GM19240 (cell line): ENCODE measurements around the gene KLHDC2.
"Not testable (repeated sequence)": the region's sequence is repeated elsewhere in the genome, so short reads cannot be mapped to it uniquely, and the experiment has no call there.

Experiments used
- DNase-seq: peaks from one replicate; pipeline ENCODE4 v3.0.0; 2011; ENCODE audit warnings: low spot score; ENCODE audit not compliant: insufficient read length

The KLHDC2 gene, protein sequence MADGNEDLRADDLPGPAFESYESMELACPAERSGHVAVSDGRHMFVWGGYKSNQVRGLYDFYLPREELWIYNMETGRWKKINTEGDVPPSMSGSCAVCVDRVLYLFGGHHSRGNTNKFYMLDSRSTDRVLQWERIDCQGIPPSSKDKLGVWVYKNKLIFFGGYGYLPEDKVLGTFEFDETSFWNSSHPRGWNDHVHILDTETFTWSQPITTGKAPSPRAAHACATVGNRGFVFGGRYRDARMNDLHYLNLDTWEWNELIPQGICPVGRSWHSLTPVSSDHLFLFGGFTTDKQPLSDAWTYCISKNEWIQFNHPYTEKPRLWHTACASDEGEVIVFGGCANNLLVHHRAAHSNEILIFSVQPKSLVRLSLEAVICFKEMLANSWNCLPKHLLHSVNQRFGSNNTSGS

GRCh38 chr14:49767571-49768300, at the start of gene KLHDC2:
TSS of gene KLHDC2 (plus strand) at chr14:49768153. CDS start at chr14:49768469, 316 bp downstream.
- DNase-seq: peak; percentile 54

DNA sequence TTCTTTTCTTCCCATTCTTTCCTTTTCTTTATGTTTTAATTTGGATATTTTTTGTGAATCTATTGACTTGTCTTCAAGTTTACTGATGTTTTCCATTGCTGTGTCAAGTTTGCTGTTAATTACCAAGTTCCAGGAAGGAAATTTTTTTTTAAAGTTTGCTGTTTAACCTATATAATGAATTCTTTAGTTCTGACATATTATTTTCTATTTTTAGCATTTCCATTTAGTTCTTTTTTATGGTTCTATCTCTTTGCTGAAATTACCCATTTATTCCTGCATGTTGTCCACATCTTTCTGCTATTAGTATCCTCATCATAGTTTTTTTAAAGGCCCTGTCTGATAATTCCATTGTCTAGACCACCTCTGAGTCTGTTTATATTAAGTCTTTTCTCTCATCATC, 47.2 kb upstream of the KLHDC2 start:
- DNase-seq: no peak

DNA sequence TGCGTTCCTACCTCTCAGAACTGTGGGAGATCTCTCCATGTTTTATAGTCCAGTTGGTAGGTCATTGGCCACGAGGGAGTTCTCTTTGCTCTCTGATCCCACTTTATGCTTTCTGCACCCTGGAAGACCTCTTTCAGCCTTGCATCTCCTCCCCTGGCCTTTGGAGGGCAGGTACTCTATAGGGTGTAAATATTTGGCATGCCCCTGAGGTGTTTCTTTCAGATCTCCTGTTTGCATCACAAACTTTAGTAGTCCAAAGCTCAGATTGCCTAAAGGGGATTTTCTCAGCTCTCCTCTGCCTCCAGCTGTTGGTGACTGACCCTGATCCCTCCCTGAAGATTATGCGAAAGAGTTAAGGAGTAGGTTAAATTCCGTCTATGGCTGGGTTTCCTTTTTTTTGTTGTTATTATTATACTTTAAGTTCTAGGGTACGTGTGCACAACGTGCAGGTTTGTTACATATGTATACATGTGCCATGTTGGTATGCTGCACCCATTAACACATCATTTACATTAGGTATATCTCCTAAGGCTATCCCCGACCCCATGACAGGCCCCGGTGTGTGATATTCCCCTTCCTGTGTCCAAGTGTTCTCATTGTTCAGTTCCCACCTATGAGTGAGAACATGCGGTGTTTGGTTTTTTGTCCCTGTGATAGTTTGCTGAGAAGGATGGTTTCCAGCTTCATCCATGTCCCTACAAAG, 46.1 kb upstream of the KLHDC2 start:
- not testable (repeated sequence) for DNase-seq

DNA sequence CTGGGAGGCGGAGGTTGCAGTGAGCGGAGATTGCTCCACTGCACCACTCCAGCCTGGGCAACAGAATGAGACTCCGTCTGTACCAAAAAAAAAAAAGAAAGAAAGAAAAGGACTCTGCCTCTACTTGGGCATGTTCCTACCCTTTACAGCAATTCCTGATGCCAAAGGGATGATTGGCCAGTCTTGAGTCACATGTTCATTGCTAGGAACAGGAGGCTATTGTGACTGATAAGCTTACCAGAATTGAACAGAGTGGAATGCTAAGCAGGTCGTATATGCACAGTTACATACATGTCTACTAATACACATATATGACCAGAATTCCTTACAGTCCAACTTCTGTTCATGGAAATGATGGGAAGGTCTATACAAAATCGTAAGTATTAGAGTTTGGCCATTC, 40.8 kb upstream of the KLHDC2 start:
- DNase-seq: no peak

DNA sequence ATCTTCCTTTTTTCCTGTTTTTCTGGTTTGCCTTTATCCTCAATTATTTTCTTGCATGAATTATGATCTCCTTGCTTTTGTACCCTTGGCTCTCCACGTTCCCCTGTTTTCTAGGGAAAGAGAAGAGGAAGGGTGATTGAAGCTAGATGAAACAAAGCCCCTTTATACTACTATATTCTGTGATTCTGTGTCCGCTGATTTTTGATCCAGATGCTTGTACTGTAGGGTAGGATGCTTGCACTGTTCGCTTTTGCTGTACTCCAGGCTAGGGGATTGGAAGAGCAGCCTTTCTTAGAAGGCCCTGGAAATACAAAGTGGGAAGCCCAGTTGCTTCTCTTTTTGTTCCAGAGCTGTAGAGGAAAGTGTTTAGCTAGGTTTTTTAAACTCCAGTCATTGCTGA, 35.1 kb upstream of the KLHDC2 start:
- no peak for DNase-seq

DNA sequence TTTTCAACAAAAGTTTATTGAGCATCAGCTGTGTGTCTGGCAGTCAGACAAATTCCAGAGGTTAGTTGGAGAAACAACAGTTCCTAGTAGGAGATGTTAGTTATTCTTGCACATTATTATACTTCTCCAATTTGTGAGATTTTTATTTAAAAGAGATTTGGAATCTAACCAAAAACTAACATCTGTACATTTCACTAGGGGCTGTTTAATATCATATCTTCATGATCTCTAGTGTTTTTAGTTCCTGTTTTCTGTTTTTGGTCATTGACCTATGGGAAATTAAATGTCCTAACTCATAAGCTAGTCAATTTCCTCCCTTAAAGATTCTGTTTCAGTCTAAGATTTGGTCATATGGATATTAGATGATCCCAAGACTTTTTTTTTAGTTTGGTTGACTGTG, 34.1 kb upstream of the KLHDC2 start:
- no peak for DNase-seq

DNA sequence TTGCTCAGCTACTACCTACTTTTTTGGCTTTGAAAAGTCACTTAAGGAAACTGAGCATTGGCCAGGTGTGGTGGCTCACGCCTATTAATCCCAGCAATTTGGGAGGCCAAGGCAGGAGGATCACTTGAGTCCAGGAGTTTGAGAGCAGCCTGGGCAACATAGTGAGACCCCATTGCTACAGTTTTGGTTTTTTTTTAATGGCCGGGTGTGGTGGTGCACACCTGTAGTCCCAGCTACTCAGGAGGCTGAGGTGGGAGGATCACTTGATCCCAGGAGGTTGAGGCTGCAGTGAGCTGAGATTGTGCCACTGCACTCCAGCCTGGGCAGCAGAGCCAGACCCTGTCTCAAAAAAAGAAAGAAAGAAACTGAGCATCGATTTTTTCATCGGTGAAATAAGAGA, 32.3 kb upstream of the KLHDC2 start:
- DNase-seq: not testable (repeated sequence)

DNA sequence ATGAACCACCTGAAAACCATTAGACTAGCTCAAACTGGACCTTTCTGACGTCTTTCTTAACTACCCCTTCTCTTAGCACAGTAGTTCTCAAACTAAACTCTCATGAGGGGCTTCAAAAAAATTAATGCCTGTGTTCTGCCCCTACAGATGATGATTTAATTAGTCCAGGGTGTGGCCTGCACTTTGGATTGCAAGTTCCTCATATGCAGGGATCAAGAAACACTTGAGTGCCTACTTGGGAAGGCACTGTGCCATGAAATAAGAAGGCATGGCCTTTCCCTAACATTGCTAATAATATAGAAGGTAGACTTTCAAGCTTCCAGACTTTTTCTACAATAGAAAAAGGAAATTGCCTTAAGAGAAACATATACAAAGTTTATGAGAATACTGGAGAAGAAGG, 22.8 kb upstream of the KLHDC2 start:
- no peak for DNase-seq

GRCh38 chr14:49746476-49746875, 21.5 kb upstream of the KLHDC2 start:
- not testable (repeated sequence) for DNase-seq

GRCh38 chr14:49754570-49755097, 13.3 kb upstream of the KLHDC2 start:
- DNase-seq: no peak

DNA sequence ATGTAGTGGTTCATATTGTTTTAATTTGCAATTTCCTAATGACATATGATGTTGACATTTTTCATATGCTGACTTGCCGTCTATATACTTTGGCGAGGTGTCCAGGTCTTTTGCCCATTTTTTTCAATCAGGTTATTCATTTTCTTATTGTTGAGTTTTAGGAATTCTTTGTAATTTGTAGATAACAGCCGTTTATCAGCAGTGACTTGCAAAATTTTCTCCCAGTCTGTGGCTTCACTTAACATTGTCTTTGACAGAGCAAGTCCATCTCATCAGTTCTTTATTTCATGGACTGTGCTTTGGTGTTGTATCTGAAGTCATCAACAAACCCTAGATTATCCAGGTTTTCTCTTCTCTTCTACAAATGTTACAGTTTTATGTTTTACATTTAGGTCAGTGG, 12.6 kb upstream of the KLHDC2 start:
- DNase-seq: no peak

GRCh38 chr14:49761839-49762551, 6.0 kb upstream of the KLHDC2 start:
- DNase-seq: no peak

GRCh38 chr14:49766839-49767238, 1.1 kb upstream of the KLHDC2 start:
- DNase-seq: no peak

DNA sequence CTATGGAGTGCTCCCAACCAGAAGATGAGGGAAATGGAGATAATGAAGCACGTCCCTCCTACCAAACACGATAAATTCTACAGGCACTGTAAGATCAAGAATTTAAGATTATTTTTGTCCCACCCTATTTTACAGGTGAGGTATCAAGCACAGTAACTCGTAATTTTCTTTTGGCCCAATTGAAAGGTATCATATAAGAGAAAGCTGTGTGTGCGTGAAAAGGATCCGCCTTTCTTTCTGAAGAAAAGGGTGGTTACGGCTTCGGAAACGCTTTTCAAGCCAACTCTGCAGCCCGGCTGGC, 733 bp upstream of the KLHDC2 start:
- DNase-seq: no peak

GRCh38 chr14:49768301-49769121, 558 bp downstream of the KLHDC2 start:
- DNase-seq: peak; percentile 6

DNA sequence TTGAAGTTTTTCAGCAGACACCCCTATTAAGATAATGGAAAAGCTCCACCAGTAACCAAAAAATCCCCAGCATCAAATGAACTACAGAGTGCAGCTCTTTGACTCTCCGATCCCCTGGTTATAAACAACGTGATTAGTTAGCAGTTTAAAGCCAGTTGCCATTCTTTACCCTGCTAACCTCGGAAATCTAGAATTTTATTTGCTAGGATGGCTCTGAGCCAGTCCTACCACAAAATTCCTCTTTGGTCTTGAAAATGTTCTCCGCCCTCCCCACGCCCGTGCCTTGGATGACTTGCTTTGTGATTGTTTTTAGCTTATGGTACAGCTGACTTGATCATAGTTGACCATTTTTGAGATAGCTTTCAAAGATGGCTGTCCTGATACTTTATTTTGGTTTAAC, 1.2 kb downstream of the KLHDC2 start:
- DNase-seq: no peak

DNA sequence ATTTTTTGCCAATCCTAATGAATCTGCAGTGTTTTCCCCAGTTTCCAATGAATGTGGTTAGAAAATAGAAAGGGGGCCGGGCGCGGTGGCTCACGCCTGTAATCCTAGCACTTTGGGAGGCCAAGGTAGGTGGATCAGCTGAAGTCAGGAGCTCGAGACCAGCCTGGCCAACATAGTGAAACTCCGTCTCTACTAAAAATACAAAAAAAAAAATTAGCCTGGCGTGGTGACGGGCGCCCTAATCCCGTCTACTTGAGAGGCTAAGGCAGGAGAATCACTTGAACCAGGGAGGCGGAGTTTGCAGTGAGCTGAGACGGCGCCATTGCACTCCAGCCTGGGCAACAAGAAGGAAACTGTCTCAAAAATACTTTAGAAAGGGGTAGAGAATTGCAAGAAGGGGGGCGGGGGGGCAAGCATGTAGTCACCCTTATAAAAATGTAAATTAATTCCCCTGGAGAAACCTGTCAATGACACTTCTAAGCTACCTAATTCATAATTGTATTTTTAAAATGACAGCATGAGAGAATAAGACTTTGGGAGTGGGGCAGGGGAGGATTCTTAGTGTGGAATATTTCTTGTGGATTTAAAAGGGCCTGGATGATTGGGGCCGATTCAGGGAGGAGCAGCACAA, 1.7 kb downstream of the KLHDC2 start:
- no peak for DNase-seq

DNA sequence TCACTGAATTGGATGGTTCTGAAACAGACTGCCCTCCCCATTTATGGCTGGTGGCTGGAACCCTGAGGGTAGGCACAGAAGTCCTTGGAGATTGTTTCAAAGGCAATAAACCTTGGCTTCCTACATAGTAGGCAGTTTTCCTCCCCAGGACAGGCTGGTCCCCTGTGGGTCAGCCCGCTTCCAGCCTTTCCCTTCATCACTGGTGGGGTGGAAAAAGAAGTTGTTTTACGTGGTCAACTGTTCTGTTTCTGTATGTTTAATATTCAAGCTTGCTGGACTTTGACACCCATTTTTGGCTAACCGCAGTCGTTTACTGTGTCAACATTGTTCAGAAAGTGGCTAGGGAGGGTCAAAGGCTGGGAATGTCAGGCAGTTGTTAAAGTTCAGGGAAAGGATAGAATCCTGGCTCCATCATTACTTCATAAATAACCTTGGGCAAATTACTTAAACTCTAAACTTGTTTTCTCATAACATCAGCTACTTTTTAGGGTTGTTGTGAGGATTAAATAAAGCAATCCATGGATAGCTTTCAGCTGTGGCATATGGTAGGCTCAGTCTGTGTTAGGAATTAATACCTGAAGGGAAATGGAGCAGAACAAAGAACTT, 2.4 kb downstream of the KLHDC2 start:
- DNase-seq: no peak

DNA sequence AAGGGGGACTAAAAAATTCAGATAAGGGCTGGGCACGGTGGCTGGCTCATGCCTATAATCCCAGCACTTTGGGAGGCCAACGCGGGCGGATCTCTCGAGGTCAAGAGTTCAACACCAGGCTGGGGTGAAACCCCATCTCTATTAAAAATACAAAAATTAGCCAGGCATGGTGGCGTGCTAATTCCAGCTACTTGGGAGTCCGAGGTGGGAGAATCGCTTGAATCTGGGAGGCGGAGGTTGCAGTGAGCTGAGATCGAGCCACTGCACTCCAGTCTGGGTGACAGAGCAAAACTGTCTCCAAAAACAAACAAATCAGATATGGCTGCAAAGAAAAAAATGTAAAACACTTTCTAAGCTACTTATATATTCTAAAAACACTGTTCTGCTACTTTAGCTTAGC, 3.7 kb downstream of the KLHDC2 start:
- DNase-seq: not testable (repeated sequence)

GRCh38 chr14:49774106-49774505, 6.2 kb downstream of the KLHDC2 start:
- no peak for DNase-seq
